Esophagus squamous epithelium (tissue), 4 donors: ENCODE measurements around the gene VPS26A.
A peak's percentile ranks its signal among the peaks of the same experiment; 100 is the strongest.

Experiments used
- POLR2A ChIP-seq, 4 donors: fragments of 450-650 bp; IDR thresholded peaks; one replicate each; pipeline ENCODE4 v1.6.1; 2017; ENCODE audit warnings: antibody characterized with exemption in 4 of 4, mild to moderate bottlenecking in 4 of 4, moderate library complexity in 3 of 4
- TF ChIP-seq, protein P1 (sequence below), 6 experiments: fragments of 450-650 bp in 4 of 6; fragments of 200-600 bp in 2 of 6; sonication (generic) in 2 of 6; IDR thresholded peaks; one replicate each; pipeline ENCODE4 v1.5.1; 2016 to 2019; ENCODE audit warnings: antibody characterized with exemption in 6 of 6, mild to moderate bottlenecking in 4 of 6, moderate library complexity in 4 of 6

- peak in 1 of 4 donors; percentile 67 for TF ChIP-seq POLR2A (IDR thresholded peaks at IDR 0.05)
- TF ChIP-seq, protein P1, sequence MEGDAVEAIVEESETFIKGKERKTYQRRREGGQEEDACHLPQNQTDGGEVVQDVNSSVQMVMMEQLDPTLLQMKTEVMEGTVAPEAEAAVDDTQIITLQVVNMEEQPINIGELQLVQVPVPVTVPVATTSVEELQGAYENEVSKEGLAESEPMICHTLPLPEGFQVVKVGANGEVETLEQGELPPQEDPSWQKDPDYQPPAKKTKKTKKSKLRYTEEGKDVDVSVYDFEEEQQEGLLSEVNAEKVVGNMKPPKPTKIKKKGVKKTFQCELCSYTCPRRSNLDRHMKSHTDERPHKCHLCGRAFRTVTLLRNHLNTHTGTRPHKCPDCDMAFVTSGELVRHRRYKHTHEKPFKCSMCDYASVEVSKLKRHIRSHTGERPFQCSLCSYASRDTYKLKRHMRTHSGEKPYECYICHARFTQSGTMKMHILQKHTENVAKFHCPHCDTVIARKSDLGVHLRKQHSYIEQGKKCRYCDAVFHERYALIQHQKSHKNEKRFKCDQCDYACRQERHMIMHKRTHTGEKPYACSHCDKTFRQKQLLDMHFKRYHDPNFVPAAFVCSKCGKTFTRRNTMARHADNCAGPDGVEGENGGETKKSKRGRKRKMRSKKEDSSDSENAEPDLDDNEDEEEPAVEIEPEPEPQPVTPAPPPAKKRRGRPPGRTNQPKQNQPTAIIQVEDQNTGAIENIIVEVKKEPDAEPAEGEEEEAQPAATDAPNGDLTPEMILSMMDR (IDR thresholded peaks at IDR 0.05) = no peak
Observed at GRCh38 chr10:69089638-69090599, 34.1 kb upstream of the VPS26A start.
